SK-N-SH (cell line): ENCODE results near the gene NTSR2. TPM values are rescaled to one million over a fixed set of nuclear protein-coding genes. Genes with fewer than 3 reads are reported as not detected.
A peak's percentile ranks its signal among the peaks of the same experiment; 100 is the strongest.

Experiments used
- CTCF ChIA-PET: fragments of 300-600, 350-600 bp; formaldehyde crosslinking; extraction: SDS; loops from one replicate; lab custom pipeline; 2021; lab: Yijun Ruan, JAX
- POLR2A ChIA-PET: fragments of 350-600 bp; sonication (Branson Sonifier 250); formaldehyde crosslinking; extraction: SDS; loops from one replicate; lab custom pipeline; 2020; ENCODE audit warnings: antibody characterized with exemption, inconsistent platforms; lab: Yijun Ruan, JAX
- DNase-seq: peaks from one replicate; pipeline ENCODE4 v3.0.0; 2012
- H2AFZ ChIP-seq: fragments of 200-600 bp; sonication (generic); 2 replicates; pipeline ENCODE4 v1.8.1; 2016; ENCODE audit warnings: antibody characterized with exemption, mild to moderate bottlenecking, low read depth
- H3F3A ChIP-seq: fragments of 200-600 bp; sonication (generic); replicated peaks from 2 replicates; pipeline ENCODE3; 2016; ENCODE audit warnings: antibody characterized with exemption, mild to moderate bottlenecking; ENCODE audit not compliant: insufficient read depth
- H3K27ac ChIP-seq, 2 experiments: fragments of 200-500 bp in 1 of 2; fragments of 200-600 bp in 1 of 2; sonication (Bioruptor generic) in 1 of 2; sonication (generic), shearing (Covaris generic) in 1 of 2; 2 replicates each; pipeline versions ENCODE4 v1.5.1 to v1.6.1; 2014 to 2016; ENCODE audit warnings: low read depth in 2 of 2, inconsistent platforms in 1 of 2, low read length in 1 of 2, mild to moderate bottlenecking in 1 of 2, mixed read lengths in 1 of 2
- H3K27me3 ChIP-seq: fragments of 200-600 bp; sonication (generic), shearing (Covaris generic); 2 replicates; pipeline ENCODE4 v1.6.1; 2016; ENCODE audit warnings: mixed run types; ENCODE audit not compliant: insufficient read depth
- H3K36me3 ChIP-seq, 2 experiments: fragments of 200-500 bp in 1 of 2; fragments of 200-600 bp in 1 of 2; sonication (Bioruptor generic) in 1 of 2; sonication (generic) in 1 of 2; replicated peaks in 1 of 2; 2 replicates each; pipeline versions ENCODE3 to v1.5.1; 2014 to 2016; ENCODE audit warnings: low read length in 1 of 2, mild to moderate bottlenecking in 1 of 2; ENCODE audit not compliant: insufficient read depth in 2 of 2, control insufficient read depth in 1 of 2
- H3K4me1 ChIP-seq, 2 experiments: fragments of 200-500 bp in 1 of 2; fragments of 200-600 bp in 1 of 2; sonication (Bioruptor generic) in 1 of 2; sonication (generic), shearing (Covaris generic) in 1 of 2; 2 replicates each; pipeline versions ENCODE4 v1.5.1 to v1.6.1; 2014 to 2016; ENCODE audit warnings: low read depth in 1 of 2, low read length in 1 of 2, mixed run types in 1 of 2; ENCODE audit not compliant: insufficient read depth in 2 of 2, control insufficient read depth in 1 of 2
- H3K4me2 ChIP-seq: fragments of 200-600 bp; sonication (generic), shearing (Covaris generic); 2 replicates; pipeline ENCODE4 v1.6.1; 2017; ENCODE audit warnings: mixed run types
- H3K4me3 ChIP-seq, 2 experiments: fragments of 200-500 bp in 1 of 2; fragments of 200-600 bp in 1 of 2; sonication (Bioruptor generic) in 1 of 2; sonication (generic), shearing (Covaris generic) in 1 of 2; 2 replicates each; pipeline versions ENCODE4 v1.5.1 to v1.8.1; 2014 to 2016; ENCODE audit warnings: low read depth in 2 of 2, inconsistent platforms in 1 of 2, low read length in 1 of 2, mild to moderate bottlenecking in 1 of 2, mixed read lengths in 1 of 2, moderate library complexity in 1 of 2
- H3K79me2 ChIP-seq: fragments of 200-600 bp; sonication (generic); 2 replicates; pipeline ENCODE4 v1.8.1; 2017; ENCODE audit warnings: mild to moderate bottlenecking; ENCODE audit not compliant: insufficient read depth
- H3K9ac ChIP-seq: fragments of 200-600 bp; sonication (generic); 2 replicates; pipeline ENCODE4 v1.6.1; 2017; ENCODE audit warnings: mixed run types
- H3K9me2 ChIP-seq: fragments of 200-600 bp; sonication (generic); 2 replicates; pipeline ENCODE4 v1.6.1; 2017; ENCODE audit warnings: mixed run types
- H3K9me3 ChIP-seq: fragments of 200-600 bp; sonication (generic); 2 replicates; pipeline ENCODE4 v1.6.1; 2017; ENCODE audit warnings: mixed run types, mild to moderate bottlenecking, moderate library complexity
- H4K20me1 ChIP-seq: fragments of 200-600 bp; sonication (generic); 2 replicates; pipeline ENCODE4 v1.6.1; 2017; ENCODE audit warnings: mild to moderate bottlenecking, mixed run types; ENCODE audit not compliant: insufficient read depth
- CHD2 ChIP-seq: fragments of 150-350 bp; IDR thresholded peaks from 2 replicates; pipeline ENCODE4 v1.6.1; 2018; ENCODE audit warnings: low read length; ENCODE audit not compliant: partially characterized antibody
- EP300 ChIP-seq, 2 experiments: IDR thresholded peaks; 2 replicates each; pipeline versions ENCODE4 v1.4.0 to v1.6.1; 2012; ENCODE audit warnings: borderline replicate concordance in 1 of 2, low read depth in 1 of 2, low read length in 1 of 2
- EZH2phosphoT487 ChIP-seq: fragments of 200-600 bp; sonication (generic); IDR thresholded peaks from 2 replicates; pipeline ENCODE4 v1.6.1; 2017; ENCODE audit warnings: low read depth, mixed run types, mild to moderate bottlenecking, antibody characterized with exemption, moderate library complexity, borderline replicate concordance
- GABPA ChIP-seq: IDR thresholded peaks from 2 replicates; pipeline ENCODE4 v1.4.0; 2012; ENCODE audit warnings: low read depth, mild to moderate bottlenecking
- MEF2A ChIP-seq: IDR thresholded peaks from 2 replicates; pipeline ENCODE4 v1.4.0; 2012; ENCODE audit warnings: low read depth, borderline replicate concordance
- MXI1 ChIP-seq: IDR thresholded peaks from 2 replicates; pipeline ENCODE4 v1.6.1; 2012; ENCODE audit warnings: mild to moderate bottlenecking, low read depth, low read length, improper control_type of control experiment
- NFIC ChIP-seq: IDR thresholded peaks from 2 replicates; pipeline ENCODE4 v1.4.0; 2012; ENCODE audit warnings: borderline replicate concordance
- POLR2AphosphoS5 ChIP-seq: IDR thresholded peaks from 2 replicates; pipeline ENCODE4 v1.6.1; 2012; ENCODE audit warnings: low read depth, low read length
- RCOR1 ChIP-seq: fragments of 150-350 bp; IDR thresholded peaks from 2 replicates; pipeline ENCODE4 v1.6.1; 2017; ENCODE audit warnings: antibody characterized with exemption, low read length
- RFX5 ChIP-seq: IDR thresholded peaks from 2 replicates; pipeline ENCODE4 v1.6.1; 2012; ENCODE audit warnings: mild to moderate bottlenecking, improper control_type of control experiment, low read length
- SIN3A ChIP-seq: IDR thresholded peaks from 2 replicates; pipeline ENCODE4 v1.6.1; 2012; ENCODE audit warnings: low read depth, mild to moderate bottlenecking, low read length, moderate library complexity, borderline replicate concordance
- TAF1 ChIP-seq: IDR thresholded peaks from 2 replicates; pipeline ENCODE4 v1.6.1; 2012; ENCODE audit warnings: low read depth, mild to moderate bottlenecking, low read length, moderate library complexity, borderline replicate concordance
- YY1 ChIP-seq: IDR thresholded peaks from 2 replicates; pipeline ENCODE4 v1.4.0; 2012; ENCODE audit warnings: low read depth, mild to moderate bottlenecking
- WGBS: methylation state at CpG from one replicate; pipeline ENCODE4 v1.1.6; 2017; ENCODE audit warnings: low lambda C conversion rate; 5-methylcytosine and 5-hydroxymethylcytosine counted together
- polyA plus RNA-seq, 3 experiments: library from polyadenylated mRNA; depleted of rRNA; stranded (reverse); fragments of >200 nt; gene quantifications; 2 replicates each; pipeline ENCODE4 v1.2.3, GENCODE V29; 2012
- TF ChIP-seq, protein P1 (sequence below): IDR thresholded peaks from 2 replicates; pipeline ENCODE4; 2012
- TF ChIP-seq, protein P2 (sequence below): fragments of 150-350 bp; IDR thresholded peaks from 2 replicates; pipeline ENCODE4 v1.6.1; 2016; ENCODE audit warnings: mild to moderate bottlenecking, low read depth, low read length
- TF ChIP-seq, protein P3 (sequence below): fragments of 200-600 bp; sonication (generic); IDR thresholded peaks from 2 replicates; pipeline ENCODE4 v1.6.1; 2017; ENCODE audit warnings: antibody characterized with exemption, mild to moderate bottlenecking, moderate library complexity
- TF ChIP-seq, protein P4 (sequence below): IDR thresholded peaks from 2 replicates; pipeline ENCODE4 v1.4.0; 2012; ENCODE audit warnings: low read depth

Gene NTSR2
- polyA plus RNA-seq, 1 of the 3 experiments (the other 2 are of a cell fraction): not detected

DNA sequence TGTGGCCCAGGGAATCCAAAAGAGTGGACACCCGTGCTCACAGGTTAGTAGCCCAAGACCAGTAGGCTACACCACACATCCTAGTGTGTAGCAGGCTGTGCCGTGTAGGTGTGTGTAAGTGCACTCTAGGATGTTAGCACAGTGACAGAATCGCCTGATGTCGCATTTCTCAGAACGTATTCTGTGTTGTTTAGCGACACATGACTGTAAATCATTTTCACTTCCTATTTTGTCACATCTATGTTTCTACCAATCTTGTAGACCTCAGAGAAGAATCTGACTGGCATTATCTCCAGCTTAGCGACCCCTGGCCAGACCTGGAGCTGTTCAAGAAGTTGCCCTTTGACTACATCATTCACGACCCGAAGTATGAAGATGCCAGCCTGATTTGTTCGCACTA is 45.1 kb downstream of the NTSR2 start (continued):
- no peak for TF ChIP-seq TAF1
- no peak for TF ChIP-seq NFIC
- TF ChIP-seq, all 33 proteins: peak for 0

DNA sequence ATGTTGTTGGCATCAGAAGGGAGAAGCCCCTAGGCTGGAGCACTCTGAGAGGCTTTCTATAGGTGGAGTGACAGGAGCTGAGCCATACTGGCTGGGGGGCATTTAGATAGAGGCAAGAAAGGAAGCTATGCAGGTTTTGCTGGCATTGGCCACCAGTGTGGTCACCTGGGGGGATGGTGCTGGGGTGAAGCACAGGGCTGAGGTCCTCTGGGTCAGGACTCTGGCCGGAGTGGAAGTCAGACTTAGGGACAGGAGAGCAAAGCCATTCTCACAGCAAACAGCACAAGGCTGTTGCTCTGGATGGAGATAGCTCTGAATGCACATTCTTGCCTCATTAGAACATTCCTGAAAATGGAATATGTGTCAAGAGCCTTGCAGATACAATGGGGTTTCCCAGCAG is 47.4 kb downstream of the NTSR2 start:
- CTCF ChIA-PET: interaction anchor here (1.0 to 2.4 kb wide), 4 partner anchors 38 to 171 kb away, joined by 3 to 12 read pairs (median 6); no protein-coding TSS in a partner anchor
- H4K20me1 ChIP-seq: no peaks in the 10 kb centered on the region
- H3K9me3 ChIP-seq: no peaks in the 10 kb centered on the region
- no peak overlapping the region for H3K27ac ChIP-seq
- H3K4me1 ChIP-seq: peaks cover 0 to 11% of the 10 kb centered on the region in 2 experiments; a peak in 1 of 4 replicates
- no peak overlapping the region for H3K4me2 ChIP-seq
- no peaks in the 10 kb centered on the region for H3K79me2 ChIP-seq
- no peak for DNase-seq
- no peaks in the 10 kb centered on the region for H3F3A ChIP-seq
- no peak overlapping the region for H3K9ac ChIP-seq
- no peak overlapping the region for H3K4me3 ChIP-seq
- no peak for TF ChIP-seq EZH2phosphoT487
- TF ChIP-seq YY1: no peak
- TF ChIP-seq EP300 (IDR thresholded peaks at IDR 0.05; ENCODE audit: borderline replicate concordance in 1 of 2, low read depth in 1 of 2, low read length in 1 of 2): no peak
- TF ChIP-seq GABPA: no peak
- TF ChIP-seq, all 33 proteins: peak for 0
- WGBS: 50% methylated on average over 1 of the region's 1 CpG
- Histone ChIP-seq H3K36me3 (peaks cover 0 to 14% of the 10 kb centered on the region in 2 experiments), H3K27me3 (no peaks in the 10 kb centered on the region), H2AFZ (no peak overlapping the region), H3K9me2 (no peaks in the 10 kb centered on the region)
- POLR2A ChIA-PET: no interaction called here

DNA sequence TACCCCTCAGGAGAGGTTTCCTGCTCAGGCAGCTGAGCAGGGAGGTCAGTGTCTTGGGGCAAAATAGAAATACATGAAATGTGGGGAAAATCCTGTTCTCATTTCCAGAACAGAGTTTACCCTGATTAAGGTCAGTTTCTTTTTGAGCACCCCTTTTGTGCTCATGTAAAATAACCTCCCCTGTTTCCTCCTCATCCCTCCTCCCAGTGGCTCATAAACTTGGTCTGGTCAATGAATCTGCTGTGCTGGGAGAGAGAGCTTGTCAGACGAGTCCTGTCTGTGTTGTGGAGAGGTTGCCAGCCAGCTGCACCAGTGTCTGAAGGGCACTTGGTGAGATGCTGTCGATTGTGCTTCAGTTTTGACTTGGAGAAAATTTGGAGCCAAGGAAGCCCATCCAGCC is 48.6 kb downstream of the NTSR2 start:
- WGBS: 22% methylated on average over 2 of the region's 2 CpGs
- no peaks in the 10 kb centered on the region for H3F3A ChIP-seq
- no peaks in the 10 kb centered on the region for H4K20me1 ChIP-seq
- no peak overlapping the region for H3K9ac ChIP-seq
- H3K9me2 ChIP-seq: no peaks in the 10 kb centered on the region
- no peaks in the 10 kb centered on the region for H3K27me3 ChIP-seq
- no peaks in the 10 kb centered on the region for H3K79me2 ChIP-seq
- no peak for TF ChIP-seq TAF1
- 0 out of 2 replicates have a peak, but pooled peaks have one; percentile 5 for TF ChIP-seq MXI1
- peak overlapping the region in 1 of 2 experiments; percentile 34; a peak in 1 of 4 replicates for H3K27ac ChIP-seq
- no peak overlapping the region for H3K4me3 ChIP-seq
- no peak overlapping the region for H2AFZ ChIP-seq
- H3K4me1 ChIP-seq: peaks cover 0 to 11% of the 10 kb centered on the region in 2 experiments; a peak in 1 of 4 replicates
- CTCF ChIA-PET: interaction anchor here (0.6 to 2.3 kb wide), 8 partner anchors 20 to 489 kb away, joined by 3 to 15 read pairs (median 5); partner anchors contain the start of gene GREB1
- no peak for DNase-seq
- H3K9me3 ChIP-seq: no peaks in the 10 kb centered on the region
- peaks cover 0 to 6% of the 10 kb centered on the region in 2 experiments for H3K36me3 ChIP-seq
- H3K4me2 ChIP-seq: no peak overlapping the region
- POLR2A ChIA-PET: no interaction called here

DNA sequence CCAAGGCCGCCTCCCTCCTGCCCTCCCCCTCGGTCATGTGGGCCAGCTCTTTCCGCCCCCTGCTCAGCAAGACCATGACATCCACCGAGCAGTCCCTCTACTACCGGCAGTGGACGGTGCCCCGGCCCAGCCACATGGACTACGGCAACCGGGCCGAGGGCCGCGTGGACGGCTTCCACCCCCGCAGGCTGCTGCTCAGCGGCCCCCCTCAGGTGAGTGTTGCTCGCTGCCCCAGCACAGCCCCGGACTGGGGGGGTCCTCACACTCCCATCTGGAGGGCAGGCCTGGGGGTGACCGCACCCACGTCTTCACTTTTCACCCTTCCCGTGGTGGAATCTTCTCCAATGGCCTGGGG is 51.3 kb downstream of the NTSR2 start:
- Histone ChIP-seq H3K79me2 (no peaks in the 10 kb centered on the region), H3K36me3 (peaks cover 0 to 2% of the 10 kb centered on the region in 2 experiments), H3K27me3 (no peaks in the 10 kb centered on the region), H3K4me1 (peaks cover 0 to 11% of the 10 kb centered on the region in 2 experiments; a peak in 1 of 4 replicates), H3K27ac (no peak overlapping the region), H2AFZ (no peak overlapping the region), H3K4me3 (no peak overlapping the region), H3K9ac (no peak overlapping the region), H3K9me2 (no peaks in the 10 kb centered on the region), H3K4me2 (no peak overlapping the region), H4K20me1 (no peaks in the 10 kb centered on the region), H3K9me3 (no peaks in the 10 kb centered on the region), H3F3A (no peaks in the 10 kb centered on the region)
- POLR2A ChIA-PET: no interaction called here
- CTCF ChIA-PET: interaction anchor here (0.7 to 2.1 kb wide), 7 partner anchors 9 to 161 kb away, joined by 3 to 5 read pairs (median 4); no protein-coding TSS in a partner anchor
- 92% methylated on average over 11 of the region's 20 CpGs for WGBS
- DNase-seq: no peak
- TF ChIP-seq, protein P1, sequence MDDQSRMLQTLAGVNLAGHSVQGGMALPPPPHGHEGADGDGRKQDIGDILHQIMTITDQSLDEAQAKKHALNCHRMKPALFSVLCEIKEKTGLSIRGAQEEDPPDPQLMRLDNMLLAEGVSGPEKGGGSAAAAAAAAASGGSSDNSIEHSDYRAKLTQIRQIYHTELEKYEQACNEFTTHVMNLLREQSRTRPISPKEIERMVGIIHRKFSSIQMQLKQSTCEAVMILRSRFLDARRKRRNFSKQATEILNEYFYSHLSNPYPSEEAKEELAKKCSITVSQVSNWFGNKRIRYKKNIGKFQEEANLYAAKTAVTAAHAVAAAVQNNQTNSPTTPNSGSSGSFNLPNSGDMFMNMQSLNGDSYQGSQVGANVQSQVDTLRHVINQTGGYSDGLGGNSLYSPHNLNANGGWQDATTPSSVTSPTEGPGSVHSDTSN: no peak
- TF ChIP-seq, protein P2, sequence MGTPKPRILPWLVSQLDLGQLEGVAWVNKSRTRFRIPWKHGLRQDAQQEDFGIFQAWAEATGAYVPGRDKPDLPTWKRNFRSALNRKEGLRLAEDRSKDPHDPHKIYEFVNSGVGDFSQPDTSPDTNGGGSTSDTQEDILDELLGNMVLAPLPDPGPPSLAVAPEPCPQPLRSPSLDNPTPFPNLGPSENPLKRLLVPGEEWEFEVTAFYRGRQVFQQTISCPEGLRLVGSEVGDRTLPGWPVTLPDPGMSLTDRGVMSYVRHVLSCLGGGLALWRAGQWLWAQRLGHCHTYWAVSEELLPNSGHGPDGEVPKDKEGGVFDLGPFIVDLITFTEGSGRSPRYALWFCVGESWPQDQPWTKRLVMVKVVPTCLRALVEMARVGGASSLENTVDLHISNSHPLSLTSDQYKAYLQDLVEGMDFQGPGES: no peak
- TF ChIP-seq, protein P3, sequence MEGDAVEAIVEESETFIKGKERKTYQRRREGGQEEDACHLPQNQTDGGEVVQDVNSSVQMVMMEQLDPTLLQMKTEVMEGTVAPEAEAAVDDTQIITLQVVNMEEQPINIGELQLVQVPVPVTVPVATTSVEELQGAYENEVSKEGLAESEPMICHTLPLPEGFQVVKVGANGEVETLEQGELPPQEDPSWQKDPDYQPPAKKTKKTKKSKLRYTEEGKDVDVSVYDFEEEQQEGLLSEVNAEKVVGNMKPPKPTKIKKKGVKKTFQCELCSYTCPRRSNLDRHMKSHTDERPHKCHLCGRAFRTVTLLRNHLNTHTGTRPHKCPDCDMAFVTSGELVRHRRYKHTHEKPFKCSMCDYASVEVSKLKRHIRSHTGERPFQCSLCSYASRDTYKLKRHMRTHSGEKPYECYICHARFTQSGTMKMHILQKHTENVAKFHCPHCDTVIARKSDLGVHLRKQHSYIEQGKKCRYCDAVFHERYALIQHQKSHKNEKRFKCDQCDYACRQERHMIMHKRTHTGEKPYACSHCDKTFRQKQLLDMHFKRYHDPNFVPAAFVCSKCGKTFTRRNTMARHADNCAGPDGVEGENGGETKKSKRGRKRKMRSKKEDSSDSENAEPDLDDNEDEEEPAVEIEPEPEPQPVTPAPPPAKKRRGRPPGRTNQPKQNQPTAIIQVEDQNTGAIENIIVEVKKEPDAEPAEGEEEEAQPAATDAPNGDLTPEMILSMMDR: no peak
- TF ChIP-seq MEF2A: no peak
- TF ChIP-seq, protein P4, sequence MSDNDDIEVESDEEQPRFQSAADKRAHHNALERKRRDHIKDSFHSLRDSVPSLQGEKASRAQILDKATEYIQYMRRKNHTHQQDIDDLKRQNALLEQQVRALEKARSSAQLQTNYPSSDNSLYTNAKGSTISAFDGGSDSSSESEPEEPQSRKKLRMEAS: no peak
- no peak for TF ChIP-seq RCOR1
- TF ChIP-seq POLR2AphosphoS5: no peak
- no peak for TF ChIP-seq SIN3A
- no peak for TF ChIP-seq RFX5
- TF ChIP-seq CHD2: no peak
